Measurements from ENCODE around the gene ZNF821. TPM values are rescaled to one million over a fixed set of nuclear protein-coding genes. Genes with fewer than 3 reads are reported as not detected.
"Not testable (repeated sequence)": the region's sequence is repeated elsewhere in the genome, so short reads cannot be mapped to it uniquely, and the experiment has no call there.

ZNF821 gene
- total and polyA plus RNA-seq, 10 of the 15 experiments (the other 5 are each of a cell fraction or from before 2014, with no cell fraction given): 0.82 to 9.9 (median 6.8) TPM

GRCh38 chr16:71911121-71911520 lies 27.1 kb upstream of the ZNF821 start:
- SMC1A ChIA-PET (ENCODE audit: uncharacterized antibody, unreplicated experiment): interaction anchor here (0.6 to 1.5 kb wide), 2 partner anchors 9 to 252 kb away, joined by 3 to 5 read pairs; no protein-coding TSS in a partner anchor
- BruUV-seq (replicated peaks): no TSS peak
- Histone ChIP-seq H4K20me1 (ENCODE audit: control insufficient read depth, insufficient read depth) (peaks cover 6% of the 10 kb centered on the region), H3K9me3 (replicated peaks; ENCODE audit: control insufficient read depth, insufficient read depth, low read length) (peaks cover 2% of the 10 kb centered on the region; the same call in 2 of the 3 replicates), H2AFZ (ENCODE audit: control insufficient read depth, low read depth, low read length) (no peak overlapping the region), H3K4me1 (ENCODE audit: control insufficient read depth, insufficient read depth, low read length) (no peaks in the 10 kb centered on the region; the same call in 1 of the 2 replicates), H3K27me3 (replicated peaks in 1 of 2; ENCODE audit: control insufficient read depth in 2 of 2, insufficient read depth in 2 of 2, low read length in 1 of 2) (no peaks in the 10 kb centered on the region), H3K27ac (ENCODE audit: control insufficient read depth, insufficient read depth) (no peak overlapping the region), H3K79me2 (ENCODE audit: control insufficient read depth, insufficient read depth, low read length) (peaks cover 87% of the 10 kb centered on the region), H3K4me3 (no peak overlapping the region), H3K4me2 (ENCODE audit: control insufficient read depth, insufficient read depth) (no peak overlapping the region), H3K36me3 (ENCODE audit: control insufficient read depth in 2 of 2, insufficient read depth in 2 of 2, low read length in 1 of 2) (peaks cover 8 to 19% of the 10 kb centered on the region in 2 experiments; a peak in 3 of 4 replicates), H3K9ac (ENCODE audit: control insufficient read depth, insufficient read depth, low read length) (no peak overlapping the region)
- WGBS (ENCODE audit: insufficient coverage, insufficient replicate concordance, low lambda C conversion rate, missing lambda C conversion rate): 84% methylated on average over 7 of the region's 7 CpGs
- POLR2A ChIA-PET: interaction anchor here (0.6 to 1.9 kb wide), 2 partner anchors 11 to 346 kb away, joined by 4 to 6 read pairs; no protein-coding TSS in a partner anchor
- CTCF ChIA-PET: interaction anchor here (0.7 to 1.4 kb wide), 2 partner anchors 17 to 31 kb away, joined by 3 read pairs; no protein-coding TSS in a partner anchor
- no peak for DNase-seq (ENCODE audit: low read depth, low spot score)
- RAD21 ChIA-PET (ENCODE audit: unreplicated experiment): interaction anchor here (0.6 kb wide), 1 partner anchor 11 kb away, joined by 4 read pairs; no protein-coding TSS in a partner anchor
- no peak for FAIRE-seq
- no peak for ATAC-seq
- TF ChIP-seq MEF2B (IDR thresholded peaks at IDR 0.05; ENCODE audit: partially characterized antibody, poor library complexity, severe bottlenecking) (no peak), FOS (IDR thresholded peaks at IDR 0.05; ENCODE audit: borderline replicate concordance, extremely low read depth, insufficient read length) (no peak), RELB (IDR thresholded peaks at IDR 0.05; ENCODE audit: low read depth) (no peak), NR2F1 (conservative IDR thresholded peaks at IDR 0.05) (no peak), EED (IDR thresholded peaks at IDR 0.05; ENCODE audit: low read depth) (no peak), ZNF274 (IDR thresholded peaks at IDR 0.05; ENCODE audit: insufficient read depth, insufficient read length) (no peak), HCFC1 (IDR thresholded peaks at IDR 0.05; ENCODE audit: low read length) (no peak), HDAC6 (IDR thresholded peaks at IDR 0.05; ENCODE audit: unreplicated experiment) (no peak), MTA2 (IDR thresholded peaks at IDR 0.05; ENCODE audit: low read depth) (no peak), POU2F2 (IDR thresholded peaks at IDR 0.05; ENCODE audit: borderline replicate concordance, low read depth, low read length) (no peak), SIX5 (IDR thresholded peaks at IDR 0.05; ENCODE audit: low read depth, low read length, severe bottlenecking) (no peak), DPF2 (IDR thresholded peaks at IDR 0.05) (no peak)
- TF ChIP-seq, protein P1, sequence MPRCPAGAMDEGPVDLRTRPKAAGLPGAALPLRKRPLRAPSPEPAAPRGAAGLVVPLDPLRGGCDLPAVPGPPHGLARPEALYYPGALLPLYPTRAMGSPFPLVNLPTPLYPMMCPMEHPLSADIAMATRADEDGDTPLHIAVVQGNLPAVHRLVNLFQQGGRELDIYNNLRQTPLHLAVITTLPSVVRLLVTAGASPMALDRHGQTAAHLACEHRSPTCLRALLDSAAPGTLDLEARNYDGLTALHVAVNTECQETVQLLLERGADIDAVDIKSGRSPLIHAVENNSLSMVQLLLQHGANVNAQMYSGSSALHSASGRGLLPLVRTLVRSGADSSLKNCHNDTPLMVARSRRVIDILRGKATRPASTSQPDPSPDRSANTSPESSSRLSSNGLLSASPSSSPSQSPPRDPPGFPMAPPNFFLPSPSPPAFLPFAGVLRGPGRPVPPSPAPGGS (IDR thresholded peaks at IDR 0.05; ENCODE audit: borderline replicate concordance, insufficient read depth, low read depth, low read length, poor library complexity, severe bottlenecking): no peak
- in situ Hi-C loops (cut with MboI) (no loop called here), intact Hi-C loops (cut with micrococcal nuclease; ENCODE audit: unreplicated experiment) (no loop called here)

DNA sequence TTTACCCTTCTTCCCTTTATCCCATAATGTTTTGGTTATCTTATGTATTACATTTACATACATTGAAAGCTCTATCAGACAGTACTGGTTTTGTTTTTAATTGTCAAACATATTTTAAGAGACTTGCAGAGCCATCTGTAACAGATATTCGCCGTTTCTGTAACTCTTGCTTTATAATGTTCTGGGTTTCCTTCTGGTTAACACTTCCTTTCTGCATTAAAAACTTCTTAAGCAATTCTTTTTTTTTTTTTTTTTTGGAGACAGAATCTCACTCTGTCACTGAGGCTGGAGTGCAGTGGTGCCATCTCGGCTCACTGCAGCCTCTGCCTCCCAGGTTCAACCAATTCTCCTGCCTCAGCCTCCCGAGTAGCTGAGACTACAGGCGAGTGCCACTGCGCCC lies 21.8 kb upstream of the ZNF821 start:
- ATAC-seq; H2AFZ ChIP-seq (ENCODE audit: control insufficient read depth, low read depth, low read length); DNase-seq (ENCODE audit: low read depth, low spot score); FAIRE-seq; H3K27ac ChIP-seq (ENCODE audit: control insufficient read depth, insufficient read depth); H3K4me3 ChIP-seq; intact Hi-C loops (cut with micrococcal nuclease; ENCODE audit: unreplicated experiment); H3K9me3 ChIP-seq (replicated peaks; ENCODE audit: control insufficient read depth, insufficient read depth, low read length); H3K27me3 ChIP-seq (replicated peaks in 1 of 2; ENCODE audit: control insufficient read depth in 2 of 2, insufficient read depth in 2 of 2, low read length in 1 of 2); H3K9ac ChIP-seq (ENCODE audit: control insufficient read depth, insufficient read depth, low read length); H3K36me3 ChIP-seq (ENCODE audit: control insufficient read depth in 2 of 2, insufficient read depth in 2 of 2, low read length in 1 of 2); H3K4me1 ChIP-seq (ENCODE audit: control insufficient read depth, insufficient read depth, low read length); H3K4me2 ChIP-seq (ENCODE audit: control insufficient read depth, insufficient read depth); in situ Hi-C loops (cut with MboI); BruUV-seq (replicated peaks): not testable (repeated sequence)
- ChIA-PET SMC1A (ENCODE audit: uncharacterized antibody, unreplicated experiment) (interaction anchor here (2.9 kb wide), 1 partner anchor 11 kb away, joined by 10 read pairs; no protein-coding TSS in a partner anchor), POLR2A (interaction anchor here (2.4 kb wide), 1 partner anchor 23 kb away, joined by 8 read pairs; no protein-coding TSS in a partner anchor), CTCF (interaction anchor here (1.0 kb wide), 1 partner anchor 55 kb away, joined by 3 read pairs; no protein-coding TSS in a partner anchor), RAD21 (ENCODE audit: unreplicated experiment) (interaction anchor here (2.1 kb wide), 1 partner anchor 10 kb away, joined by 4 read pairs; the partner anchor contains the start of gene IST1)
- 70% methylated on average over 6 of the region's 6 CpGs for WGBS (ENCODE audit: insufficient coverage, insufficient replicate concordance, low lambda C conversion rate, missing lambda C conversion rate)
- peaks cover 91% of the 10 kb centered on the region for H3K79me2 ChIP-seq (ENCODE audit: control insufficient read depth, insufficient read depth, low read length)
- H4K20me1 ChIP-seq (ENCODE audit: control insufficient read depth, insufficient read depth): peaks cover 12% of the 10 kb centered on the region

All from GM12878 (cell line).